Activated CD8-positive, alpha-beta memory T cell treated with anti-CD3 and anti-CD28 coated beads for 24 hours (primary cell): ENCODE results near the gene TULP4.
"Not testable (repeated sequence)": the region's sequence is repeated elsewhere in the genome, so short reads cannot be mapped to it uniquely, and the experiment has no call there.

Experiments
- DNase-seq: peaks from one replicate; pipeline ENCODE4 v3.0.0-alpha.2; 2020

The TULP4 gene

DNA sequence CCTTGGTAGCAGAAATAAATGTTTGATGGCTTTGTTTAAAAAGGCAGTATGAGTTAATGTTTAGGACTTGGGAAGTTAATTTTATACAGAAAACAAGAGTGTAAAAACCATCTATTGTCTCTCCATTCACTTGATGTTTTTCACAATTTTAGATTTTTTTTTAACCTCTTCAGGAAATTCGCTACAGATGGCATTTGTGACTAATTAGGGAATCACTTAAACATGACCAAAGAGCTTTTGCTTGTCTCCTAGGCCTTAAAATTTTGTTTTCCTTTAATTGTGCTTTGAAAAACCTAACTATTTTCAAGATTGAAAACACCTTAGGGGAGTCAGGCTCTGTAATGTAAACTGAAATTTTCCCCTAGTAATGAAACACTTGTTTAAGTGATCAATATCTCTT is 17.3 kb downstream of the TULP4 start:
- DNase-seq, result no peak

- no peak for DNase-seq
Measured at GRCh38 chr6:158330016-158330415, 17.8 kb downstream of the TULP4 start.

- no peak for DNase-seq
Measured at GRCh38 chr6:158332237-158332636, 20.0 kb downstream of the TULP4 start.

- DNase-seq, result no peak
Measured at GRCh38 chr6:158333094-158333493, 20.8 kb downstream of the TULP4 start.

GRCh38 chr6:158334534-158334933 is 22.3 kb downstream of the TULP4 start:
- no peak for DNase-seq

DNA sequence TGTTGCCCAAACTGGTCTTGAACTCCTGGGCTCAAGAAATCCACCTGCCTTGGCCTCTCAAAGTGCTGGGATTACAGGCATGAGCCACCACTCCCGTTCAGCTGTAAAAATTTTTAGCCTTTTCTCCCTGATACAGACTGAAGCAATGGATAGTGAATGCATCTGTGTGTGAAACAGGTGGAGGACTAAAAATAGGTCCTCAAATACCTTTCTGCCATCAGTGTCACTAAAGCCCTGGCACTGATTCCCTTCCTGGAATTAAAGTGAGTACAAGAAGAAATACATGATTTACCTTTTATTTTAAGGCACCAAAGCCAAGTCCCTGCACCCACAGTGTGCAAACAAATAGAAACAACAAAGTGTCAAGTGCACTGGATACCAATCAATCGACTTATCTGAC is 25.1 kb downstream of the TULP4 start:
- DNase-seq, result no peak

GRCh38 chr6:158338311-158339112 is 26.2 kb downstream of the TULP4 start:
- no peak for DNase-seq

- not testable (repeated sequence) for DNase-seq
Measured at GRCh38 chr6:158339197-158339596, 26.9 kb downstream of the TULP4 start.

- no peak for DNase-seq
Measured at GRCh38 chr6:158340252-158340651, 28.0 kb downstream of the TULP4 start.

- no peak for DNase-seq
Measured at GRCh38 chr6:158344534-158344933, 32.3 kb downstream of the TULP4 start.

DNA sequence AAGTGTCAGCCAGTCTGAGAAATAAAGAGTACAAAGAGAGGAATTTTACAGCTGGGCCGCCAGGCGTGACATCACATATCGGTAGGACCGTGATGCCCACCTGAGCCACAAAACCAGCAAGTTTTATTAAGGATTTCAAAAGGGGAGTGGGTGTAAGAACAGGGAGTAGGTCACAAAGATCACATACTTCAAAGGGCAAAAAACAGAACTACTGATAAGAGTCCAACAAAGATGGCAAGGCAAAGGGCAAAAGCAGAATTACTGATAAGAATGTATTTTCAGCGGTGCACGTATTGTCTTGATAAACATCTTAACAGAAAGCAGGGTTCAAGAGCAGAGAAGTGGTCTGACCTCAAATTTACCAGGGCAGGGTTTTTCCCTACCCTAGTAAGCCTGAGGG is 33.2 kb downstream of the TULP4 start:
- not testable (repeated sequence) for DNase-seq

DNA sequence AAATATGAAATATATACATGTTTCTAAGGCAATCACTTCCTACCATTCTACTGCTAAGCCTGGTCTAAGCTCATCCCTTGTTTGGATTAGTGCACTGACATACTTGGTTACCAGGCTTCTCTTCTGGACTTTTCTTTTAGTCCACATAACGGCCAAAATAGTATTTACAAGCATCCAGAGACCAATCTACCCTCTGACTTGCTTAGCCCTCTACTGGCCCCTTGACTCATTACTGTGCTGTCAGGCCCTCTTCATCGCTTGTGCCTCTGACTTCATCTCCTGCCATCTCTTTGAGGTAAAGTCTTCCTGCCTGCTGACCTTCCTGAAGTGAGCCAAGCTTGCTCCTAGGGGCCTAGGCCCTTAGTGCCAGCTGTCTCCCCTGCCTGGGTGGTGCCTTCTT is 35.1 kb downstream of the TULP4 start:
- no peak for DNase-seq

DNA sequence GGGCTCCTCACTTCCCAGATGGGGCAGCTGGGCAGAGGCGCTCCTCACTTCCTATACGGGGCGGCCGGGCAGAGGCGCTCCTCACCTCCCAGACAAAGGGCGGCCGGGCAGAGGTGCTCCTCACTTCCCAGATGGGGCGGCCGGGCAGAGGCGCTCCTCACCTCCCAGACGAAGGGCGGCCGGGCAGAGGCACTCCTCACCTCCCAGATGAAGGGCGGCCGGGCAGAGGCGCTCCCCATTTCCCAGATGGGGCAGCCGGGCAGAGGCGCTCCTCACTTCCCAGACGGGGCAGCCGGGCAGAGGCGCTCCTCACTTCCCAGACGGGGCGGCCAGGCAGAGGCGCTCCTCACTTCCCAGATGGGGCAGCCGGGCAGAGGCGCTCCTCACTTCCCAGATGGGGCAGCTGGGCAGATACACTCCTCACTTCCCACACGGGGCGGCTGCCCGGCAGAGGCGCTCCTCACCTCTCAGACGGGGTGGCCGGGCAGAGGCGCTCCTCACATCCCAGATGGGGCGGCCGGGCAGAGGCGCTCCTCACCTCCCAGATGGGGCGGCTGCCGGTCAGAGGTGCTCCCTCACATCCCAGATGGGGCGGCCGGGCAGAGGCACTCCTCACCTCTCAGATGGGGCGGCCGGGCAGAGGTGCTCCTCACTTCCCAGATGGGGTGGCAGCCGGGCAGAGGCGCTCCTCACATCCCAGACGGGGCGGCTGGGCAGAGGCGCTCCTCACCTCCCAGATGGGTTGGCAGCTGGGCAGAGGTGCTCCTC is 36.7 kb downstream of the TULP4 start:
- not testable (repeated sequence) for DNase-seq

- not testable (repeated sequence) for DNase-seq
Measured at GRCh38 chr6:158349505-158350275, 37.4 kb downstream of the TULP4 start.

GRCh38 chr6:158350731-158351130 is 38.5 kb downstream of the TULP4 start:
- DNase-seq, result not testable (repeated sequence)

DNA sequence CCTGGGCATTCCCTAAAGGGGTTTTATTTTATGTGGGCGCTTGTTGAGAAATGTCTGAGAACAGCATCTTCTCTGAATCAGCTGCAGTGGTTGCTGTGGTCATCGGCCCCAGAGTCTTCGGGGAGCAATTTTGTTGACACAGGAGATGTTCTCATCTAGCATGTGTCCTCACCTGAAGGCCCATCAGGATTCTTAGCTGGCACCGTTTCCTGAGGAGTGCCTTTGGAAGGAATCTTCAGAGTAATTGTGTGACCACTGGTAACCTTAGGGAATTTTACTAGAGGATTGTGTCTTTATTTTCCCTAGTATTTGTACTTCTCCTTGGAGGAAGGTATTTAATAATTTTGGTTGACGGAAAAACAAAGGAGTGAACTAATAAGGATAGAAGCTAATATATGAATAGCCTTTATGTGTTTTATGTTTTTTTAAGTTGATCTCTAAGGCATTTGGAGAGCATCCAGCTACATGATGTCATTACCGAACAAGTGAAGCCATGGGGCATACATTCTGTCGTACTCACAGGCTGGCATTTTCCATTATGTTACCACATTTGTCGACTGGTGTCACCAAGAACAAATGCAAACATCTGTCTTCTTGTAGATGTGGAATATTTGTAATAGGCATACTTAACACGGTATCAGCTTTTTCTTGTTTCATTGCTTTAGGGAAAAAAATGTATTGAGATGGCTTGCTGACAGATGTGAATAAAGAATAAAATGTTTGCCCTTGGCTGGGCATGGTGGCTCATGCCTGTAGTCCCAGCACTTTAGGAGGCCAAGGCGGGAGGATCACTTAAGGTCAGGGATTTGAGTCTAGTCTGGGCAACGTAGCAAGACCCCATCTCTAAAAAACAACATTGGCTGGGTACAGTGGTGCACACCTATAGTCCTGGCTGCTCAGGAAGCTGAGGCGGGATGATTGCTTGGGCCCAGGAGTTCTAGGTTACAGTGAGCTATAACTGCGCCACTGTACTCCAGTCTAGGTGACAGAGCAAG is 41.9 kb downstream of the TULP4 start:
- no peak for DNase-seq

GRCh38 chr6:158356586-158357546 is 44.6 kb downstream of the TULP4 start:
- DNase-seq, result no peak

DNA sequence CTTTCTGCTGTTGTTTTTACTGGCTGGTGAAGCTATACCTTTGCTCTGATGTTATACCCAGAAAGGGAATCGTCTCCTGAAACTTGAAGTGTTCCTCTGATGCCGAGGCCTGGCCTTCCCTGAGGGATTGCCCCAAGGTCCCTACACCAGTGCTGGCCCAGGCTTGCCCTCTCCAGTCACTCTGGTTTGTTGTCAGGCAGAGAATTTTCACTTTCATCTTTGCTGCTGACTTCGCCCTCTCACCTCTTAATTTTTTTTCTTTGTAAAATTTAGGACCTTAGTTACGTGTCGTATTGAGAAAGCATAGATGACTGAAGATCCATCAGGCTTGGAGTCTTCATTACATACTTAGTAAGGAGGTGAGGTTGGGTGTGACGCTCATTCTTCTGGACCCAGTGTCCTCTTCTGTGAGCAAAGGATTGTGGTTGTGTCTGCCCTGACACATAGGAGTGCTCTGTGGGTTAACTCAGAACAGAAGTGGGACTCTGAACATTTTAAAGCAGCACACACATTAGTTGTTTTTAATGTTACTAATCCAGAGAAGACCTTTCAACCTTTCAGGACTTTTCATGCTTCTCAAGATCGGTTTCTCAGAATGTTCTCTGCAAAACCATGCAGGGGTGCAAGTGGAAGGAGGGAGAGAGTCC is 45.4 kb downstream of the TULP4 start:
- no peak for DNase-seq

GRCh38 chr6:158358450-158359077 is 46.3 kb downstream of the TULP4 start:
- no peak for DNase-seq

DNA sequence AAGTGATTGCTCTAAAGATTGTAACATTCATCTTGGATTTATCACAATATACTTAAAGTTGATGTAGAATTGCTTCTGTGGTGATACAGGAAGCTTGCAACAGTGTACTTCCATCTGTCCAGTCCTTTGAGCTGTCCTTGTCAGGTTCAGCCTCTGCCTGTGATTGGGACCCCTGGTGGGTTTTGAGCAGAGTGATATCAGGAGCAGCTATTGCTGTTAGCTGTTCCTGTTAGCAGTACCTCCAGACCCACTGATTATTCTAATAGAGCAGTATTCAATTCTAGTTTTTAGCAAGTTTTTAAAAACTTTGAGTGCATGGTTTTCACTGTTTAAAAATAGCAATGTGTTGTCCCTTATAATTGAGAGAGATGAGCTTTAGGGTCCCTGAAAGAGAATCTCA is 48.8 kb downstream of the TULP4 start:
- no peak for DNase-seq
